Activated gamma-delta T cell treated with anti-CD3 and anti-CD28 coated beads, Interleukin-2, amount 50 U/mL, for 16 hours (primary cell): ENCODE results near the gene MACROD2.
"Not testable (repeated sequence)": the region's sequence is repeated elsewhere in the genome, so short reads cannot be mapped to it uniquely, and the experiment has no call there.

Experiments used
- DNase-seq: peaks from one replicate; pipeline ENCODE4 v3.0.0-alpha.2; 2020; ENCODE audit warnings: low read depth

MACROD2 gene

GRCh38 chr20:14410869-14411555, 415.7 kb downstream of the MACROD2 start:
- DNase-seq, result no peak

- no peak for DNase-seq
Observed at GRCh38 chr20:14412065-14412681, 416.9 kb downstream of the MACROD2 start.

GRCh38 chr20:14413835-14414234, 418.5 kb downstream of the MACROD2 start:
- no peak for DNase-seq

DNA sequence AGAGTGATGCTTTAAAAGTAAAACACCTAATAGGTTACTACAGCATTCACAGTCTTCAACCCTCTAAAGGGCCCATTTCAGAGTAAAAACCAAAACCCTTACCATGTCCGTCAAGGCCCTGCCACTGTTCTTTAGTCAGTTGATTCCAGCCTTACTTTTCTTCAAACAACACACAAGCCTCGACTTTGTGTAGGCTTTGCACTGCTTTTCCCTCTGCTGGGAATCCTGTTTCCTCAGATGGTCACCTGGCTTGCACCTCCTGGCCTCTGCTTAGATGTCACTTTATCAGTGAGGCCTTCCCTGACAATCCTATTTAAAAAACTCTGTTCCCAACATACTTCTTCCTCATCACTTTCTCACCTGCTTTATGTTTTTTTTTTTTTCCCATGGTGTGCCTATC, 419.2 kb downstream of the MACROD2 start:
- no peak for DNase-seq

DNA sequence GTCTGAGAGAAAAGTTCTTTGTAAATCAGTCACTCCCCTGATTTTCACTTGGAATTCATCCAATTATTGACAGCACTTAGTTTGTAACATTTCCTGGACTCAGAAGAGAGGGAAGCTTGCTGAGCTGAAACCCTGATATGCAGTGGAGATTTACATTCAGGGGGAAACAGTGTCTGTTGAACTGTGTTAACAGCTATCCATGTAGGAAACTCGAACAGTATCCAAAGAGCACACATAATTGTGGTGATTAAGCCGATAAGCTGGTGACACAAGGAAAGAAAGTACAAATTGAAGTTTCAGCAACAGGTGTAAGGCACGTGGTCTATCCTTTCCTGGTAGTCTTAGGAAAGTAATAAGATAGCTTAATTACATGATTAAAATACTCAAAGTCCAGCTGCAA, 420.2 kb downstream of the MACROD2 start:
- no peak for DNase-seq

DNA sequence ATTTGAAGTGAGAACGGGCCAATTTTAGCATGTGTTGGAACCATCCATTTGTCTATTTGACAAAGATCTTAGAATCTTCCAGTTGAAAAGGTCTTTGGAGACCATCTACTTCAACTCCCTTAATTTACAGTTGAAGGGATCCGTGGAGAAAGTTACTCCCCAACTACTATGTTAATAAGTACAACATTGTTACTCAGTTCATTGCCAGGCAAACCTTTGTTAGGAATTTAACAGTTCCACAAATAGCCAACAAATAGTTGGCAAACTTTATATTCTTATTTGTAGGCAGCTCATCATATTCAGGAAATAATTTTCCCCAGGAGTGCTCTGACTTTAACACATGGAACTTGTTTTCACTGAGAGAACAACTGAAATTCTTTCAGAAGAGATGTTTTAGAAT, 423.1 kb downstream of the MACROD2 start:
- DNase-seq, result no peak

- DNase-seq, result no peak
Observed at GRCh38 chr20:14422892-14423291, 427.6 kb downstream of the MACROD2 start.

DNA sequence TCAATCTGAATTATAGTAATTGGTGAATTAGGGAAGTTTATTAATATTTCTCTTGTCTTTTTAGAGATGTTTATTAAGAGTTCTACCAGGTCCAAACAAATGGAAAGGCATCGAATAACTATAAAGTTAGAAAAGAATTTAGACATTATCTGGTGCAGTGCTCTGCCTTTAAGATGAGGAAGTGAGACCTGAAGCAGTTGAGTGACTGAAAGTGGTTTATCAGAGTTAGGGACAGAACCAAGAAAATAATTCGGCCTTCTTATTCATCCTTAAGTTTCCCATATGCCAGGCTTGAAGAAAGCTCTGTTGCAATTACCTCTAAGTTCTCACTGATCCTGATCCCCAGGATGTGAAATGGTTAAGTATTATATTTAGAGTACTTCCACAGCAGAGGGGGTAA, 436.3 kb downstream of the MACROD2 start:
- DNase-seq, result no peak

- DNase-seq, result no peak
Observed at GRCh38 chr20:14432085-14432484, 436.8 kb downstream of the MACROD2 start.

DNA sequence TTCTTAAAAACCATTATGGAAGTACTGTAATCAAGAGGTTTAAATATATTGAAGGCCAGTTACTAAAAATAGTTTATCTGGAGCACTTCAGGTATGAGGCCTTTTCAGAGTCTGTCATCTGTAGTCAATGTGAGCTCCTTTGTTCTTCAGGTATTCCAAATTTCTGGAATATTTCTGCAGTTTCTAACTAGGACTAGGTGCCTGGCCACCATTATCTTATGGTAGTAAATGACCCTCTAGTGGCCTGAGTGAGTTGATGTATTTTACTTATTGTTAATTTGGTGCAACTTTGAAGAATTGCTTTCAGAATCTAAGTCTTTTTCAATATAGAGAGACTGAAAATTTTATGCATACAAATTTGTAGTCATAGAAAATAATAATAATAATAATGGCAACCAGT, 437.3 kb downstream of the MACROD2 start:
- DNase-seq, result no peak

DNA sequence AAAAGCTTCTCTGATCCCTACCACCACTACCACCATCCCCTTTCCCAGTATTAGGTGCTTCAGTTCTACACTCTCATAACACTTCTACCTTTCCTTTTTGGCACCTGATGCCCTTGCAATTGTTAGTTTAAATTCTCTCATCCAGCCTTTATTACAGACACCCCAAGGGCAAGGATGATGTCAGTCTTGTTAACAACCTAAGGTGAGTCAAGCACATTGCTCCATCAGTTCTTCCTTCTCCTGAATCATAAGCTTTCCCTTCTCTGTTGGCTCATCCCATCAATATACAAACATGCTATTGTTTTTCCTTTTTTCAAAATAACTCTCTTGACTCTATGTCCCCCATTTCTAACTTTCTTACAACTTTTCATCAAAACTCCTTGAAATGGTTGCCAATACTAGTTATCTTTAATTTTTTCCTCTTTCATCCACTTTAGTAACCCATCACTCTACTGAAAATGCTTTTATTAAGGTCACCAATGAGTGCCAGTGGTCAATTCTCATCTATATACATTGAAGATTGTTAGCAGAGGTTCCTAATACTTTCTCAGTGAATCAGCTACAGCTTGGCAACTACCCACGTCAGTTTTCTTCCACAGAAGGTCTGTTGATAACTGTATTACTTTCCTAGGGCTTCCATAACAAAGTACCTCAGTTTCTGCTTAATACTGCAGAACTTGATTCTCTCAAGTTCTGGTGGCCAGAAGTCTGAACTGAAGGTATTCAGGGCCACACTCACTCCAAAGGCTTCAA, 439.2 kb downstream of the MACROD2 start:
- DNase-seq, result no peak

GRCh38 chr20:14441201-14441600, 445.9 kb downstream of the MACROD2 start:
- DNase-seq, result no peak

DNA sequence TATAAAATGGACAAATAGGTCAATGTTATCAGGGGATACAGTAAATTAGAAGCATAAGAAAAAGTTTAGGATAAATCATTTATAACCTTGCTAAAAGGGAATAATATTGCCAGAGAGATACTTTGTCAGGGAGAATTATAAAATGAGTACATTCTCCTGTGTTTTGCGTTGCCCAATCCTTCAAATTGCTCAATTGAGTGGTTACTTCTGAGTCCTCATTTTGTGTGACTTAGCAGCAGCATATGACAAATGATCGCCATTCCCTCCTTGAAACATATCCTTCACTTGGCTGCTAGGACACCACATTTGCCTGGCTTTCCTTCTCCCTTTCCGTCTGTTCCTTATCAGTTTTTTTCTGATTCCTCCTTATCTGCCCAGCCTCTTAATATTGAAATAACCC, 448.8 kb downstream of the MACROD2 start:
- DNase-seq, result no peak

DNA sequence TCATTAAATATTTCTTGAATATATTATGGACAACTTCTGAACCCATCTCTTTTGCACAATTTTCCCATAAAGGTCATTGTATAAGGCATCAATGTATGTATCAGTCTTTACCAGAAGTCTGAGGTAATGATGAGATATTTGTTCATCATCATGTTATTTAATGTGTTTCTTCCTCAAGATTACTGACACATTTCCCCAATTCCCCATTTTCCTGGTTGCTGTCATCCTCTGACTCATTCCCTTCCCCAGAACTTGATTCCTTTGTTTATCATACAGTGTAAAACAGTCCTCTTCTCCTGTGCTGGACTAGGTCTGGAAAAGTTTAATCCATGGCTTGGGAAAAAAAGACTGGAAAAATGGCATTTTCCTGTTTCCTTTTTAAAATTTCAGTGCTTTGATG, 450.0 kb downstream of the MACROD2 start:
- no peak for DNase-seq

DNA sequence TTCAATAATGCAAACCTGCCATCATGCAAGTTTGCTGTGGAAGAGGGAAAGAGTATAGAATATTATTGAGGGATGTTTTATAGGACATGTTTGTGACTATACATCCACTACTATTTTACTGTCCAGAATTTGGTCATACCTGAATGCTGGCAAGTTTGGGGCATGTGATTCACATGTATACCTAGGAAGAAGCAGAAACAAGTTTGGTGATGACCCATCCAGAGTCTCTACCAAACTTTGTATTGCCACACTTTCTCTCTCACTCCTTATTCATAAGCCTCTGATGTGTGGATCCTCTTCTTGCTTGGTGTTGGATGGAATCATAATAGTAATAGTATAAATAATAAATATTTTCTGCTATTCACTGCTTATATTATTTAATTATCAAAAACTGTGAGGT, 450.6 kb downstream of the MACROD2 start:
- DNase-seq, result no peak

DNA sequence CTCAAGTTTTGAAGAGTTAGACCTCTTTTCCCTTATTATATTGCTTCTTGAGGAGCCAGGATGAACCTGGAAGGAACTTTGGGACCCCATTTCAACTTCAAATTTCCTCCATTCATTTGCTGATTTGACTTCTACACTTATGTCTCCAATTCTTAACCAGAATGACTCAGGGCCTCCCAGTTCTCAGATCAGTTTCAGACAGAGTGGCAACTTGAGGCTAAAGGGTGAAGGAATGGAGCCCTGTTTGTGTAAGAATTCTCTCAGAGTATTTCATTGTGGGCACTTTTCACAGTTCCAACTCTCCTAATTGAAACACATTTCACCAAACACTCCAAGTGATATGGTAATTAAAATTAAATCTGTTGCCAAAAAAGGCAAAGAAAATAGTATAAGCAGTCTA, 451.1 kb downstream of the MACROD2 start:
- no peak for DNase-seq

GRCh38 chr20:14449323-14449722, 454.0 kb downstream of the MACROD2 start:
- DNase-seq, result no peak

GRCh38 chr20:14450256-14450655, 454.9 kb downstream of the MACROD2 start:
- no peak for DNase-seq

DNA sequence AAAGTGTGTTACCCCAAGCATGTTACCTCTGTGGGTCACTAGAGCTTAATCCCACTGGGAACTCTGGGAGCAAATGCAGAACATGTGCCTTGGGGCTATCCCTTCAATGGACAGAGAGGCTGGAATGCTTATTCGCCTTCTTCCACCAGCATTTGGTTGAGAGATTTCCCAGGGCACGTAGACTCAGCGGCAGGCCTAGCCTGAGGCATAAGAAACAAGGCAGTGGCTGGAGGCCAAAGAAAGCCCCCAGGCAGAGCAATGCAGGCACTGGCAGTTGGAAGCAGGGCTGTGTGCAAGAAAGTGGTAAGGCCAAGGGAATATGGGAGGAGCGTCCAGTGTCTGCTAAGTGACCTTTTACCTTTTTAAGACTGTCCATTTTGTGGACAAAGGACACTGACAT, 456.1 kb downstream of the MACROD2 start:
- no peak for DNase-seq

DNA sequence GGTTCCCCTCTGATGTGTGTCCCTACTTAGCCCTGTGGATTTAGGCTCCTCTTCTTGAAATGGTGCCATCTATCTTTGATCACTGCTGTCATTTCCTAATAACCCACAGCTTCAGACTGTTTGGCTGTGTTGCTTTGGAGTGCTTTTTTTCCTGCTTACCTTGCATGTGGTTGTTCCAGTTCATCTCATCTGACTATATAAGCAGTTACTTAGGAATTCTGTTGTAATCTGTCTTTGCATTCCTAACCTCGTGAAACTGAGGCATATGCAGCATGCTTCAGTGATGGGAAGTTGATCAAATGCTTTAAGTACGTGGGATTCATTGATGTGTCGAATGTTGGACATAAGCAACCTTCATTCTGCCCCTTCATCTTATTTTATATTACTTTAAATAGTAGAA, 457.9 kb downstream of the MACROD2 start:
- DNase-seq, result no peak

DNA sequence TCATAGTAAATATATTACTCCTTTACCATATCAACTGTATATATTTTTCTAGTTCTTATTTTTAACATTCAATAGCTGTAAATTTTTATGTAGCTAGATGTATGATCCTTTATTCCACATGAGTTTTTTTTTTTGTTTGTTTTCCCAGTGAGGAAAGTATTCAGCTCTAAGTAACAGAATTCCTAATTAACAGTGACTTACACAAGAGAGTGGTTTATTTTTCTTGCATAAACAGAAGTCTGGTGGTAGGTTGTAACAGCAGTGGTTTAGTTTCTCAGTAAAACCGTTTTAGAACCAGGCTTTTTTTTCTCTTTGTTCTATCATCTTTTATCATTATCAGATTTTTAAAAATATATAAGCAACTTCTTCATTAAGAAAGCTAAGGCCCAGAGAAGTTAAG, 459.0 kb downstream of the MACROD2 start:
- no peak for DNase-seq

GRCh38 chr20:14467104-14467827, 471.9 kb downstream of the MACROD2 start:
- not testable (repeated sequence) for DNase-seq
